Measurements from ENCODE around the gene NR2F6.
A peak's percentile ranks its signal among the peaks of the same experiment; 100 is the strongest.

NR2F6 gene

GRCh38 chr19:17243830-17244617, 1.7 kb downstream of the NR2F6 start:
- H3K4me1 ChIP-seq: peaks cover 20% of the 10 kb centered on the region
- H3K4me3 ChIP-seq (ENCODE audit: low read depth, low read length): peak overlapping the region; percentile 90
- H3K36me3 ChIP-seq (ENCODE audit: control insufficient read depth, insufficient read depth, low read length): no peaks in the 10 kb centered on the region
- peak overlapping the region; percentile 87 for H3K27ac ChIP-seq
- H3K27me3 ChIP-seq (ENCODE audit: control insufficient read depth, insufficient read depth, low read length): no peaks in the 10 kb centered on the region
- H2AFZ ChIP-seq: peak overlapping the region; percentile 67
- peaks cover 15% of the 10 kb centered on the region for H3K79me2 ChIP-seq
- H3K9ac ChIP-seq: peak overlapping the region; percentile 93
- H3K4me2 ChIP-seq (ENCODE audit: low read length): peak overlapping the region; percentile 88
- no peaks in the 10 kb centered on the region for H3K9me3 ChIP-seq (ENCODE audit: control insufficient read depth, low read length)
- no peak for TF ChIP-seq CTCF (IDR thresholded peaks at IDR 0.05)

GRCh38 chr19:17243211-17243829, 2.4 kb downstream of the NR2F6 start:
- Histone ChIP-seq H3K4me3 (ENCODE audit: low read depth, low read length) (peak overlapping the region; percentile 90), H3K9ac (no peak overlapping the region), H3K9me3 (ENCODE audit: control insufficient read depth, low read length) (no peaks in the 10 kb centered on the region), H3K79me2 (peaks cover 15% of the 10 kb centered on the region), H3K27ac (peak overlapping the region; percentile 87), H3K27me3 (ENCODE audit: control insufficient read depth, insufficient read depth, low read length) (no peaks in the 10 kb centered on the region), H3K36me3 (ENCODE audit: control insufficient read depth, insufficient read depth, low read length) (no peaks in the 10 kb centered on the region), H2AFZ (no peak overlapping the region), H3K4me2 (ENCODE audit: low read length) (peak overlapping the region; percentile 88), H3K4me1 (peaks cover 18% of the 10 kb centered on the region)
- TF ChIP-seq CTCF (IDR thresholded peaks at IDR 0.05): no peak

GRCh38 chr19:17242431-17243208, 3.1 kb downstream of the NR2F6 start:
- Histone ChIP-seq H3K4me2 (ENCODE audit: low read length) (peak overlapping the region; percentile 88), H3K27ac (no peak overlapping the region), H3K4me1 (peaks cover 17% of the 10 kb centered on the region), H2AFZ (no peak overlapping the region), H3K36me3 (ENCODE audit: control insufficient read depth, insufficient read depth, low read length) (no peaks in the 10 kb centered on the region), H3K9ac (no peak overlapping the region), H3K4me3 (ENCODE audit: low read depth, low read length) (no peak overlapping the region), H3K79me2 (peaks cover 15% of the 10 kb centered on the region), H3K9me3 (ENCODE audit: control insufficient read depth, low read length) (no peaks in the 10 kb centered on the region), H3K27me3 (ENCODE audit: control insufficient read depth, insufficient read depth, low read length) (no peaks in the 10 kb centered on the region)
- no peak for TF ChIP-seq CTCF (IDR thresholded peaks at IDR 0.05)

GRCh38 chr19:17240826-17241399, 4.8 kb downstream of the NR2F6 start:
- Histone ChIP-seq H3K9me3 (ENCODE audit: control insufficient read depth, low read length) (no peaks in the 10 kb centered on the region), H3K27ac (no peak overlapping the region), H3K79me2 (peaks cover 17% of the 10 kb centered on the region), H3K27me3 (ENCODE audit: control insufficient read depth, insufficient read depth, low read length) (no peaks in the 10 kb centered on the region), H3K36me3 (ENCODE audit: control insufficient read depth, insufficient read depth, low read length) (no peaks in the 10 kb centered on the region), H3K9ac (no peak overlapping the region), H2AFZ (no peak overlapping the region), H3K4me1 (peaks cover 13% of the 10 kb centered on the region), H3K4me3 (ENCODE audit: low read depth, low read length) (no peak overlapping the region), H3K4me2 (ENCODE audit: low read length) (no peak overlapping the region)
- no peak for TF ChIP-seq CTCF (IDR thresholded peaks at IDR 0.05)
